ENCODE results near the gene UGT1A9.
"Not testable (repeated sequence)": the region's sequence is repeated elsewhere in the genome, so short reads cannot be mapped to it uniquely, and the experiment has no call there.

UGT1A9 gene

GRCh38 chr2:233639860-233640259 lies 31.8 kb upstream of the UGT1A9 start:
- Histone ChIP-seq H3K27ac (ENCODE audit: low read length) (no peak overlapping the region), H3K79me2 (ENCODE audit: insufficient read depth, low read length) (no peaks in the 10 kb centered on the region), H3K4me1 (ENCODE audit: insufficient read depth, low read length) (no peaks in the 10 kb centered on the region), H3K4me3 (ENCODE audit: low read depth in 1 of 2, low read length in 2 of 2) (no peak overlapping the region), H4K20me1 (ENCODE audit: insufficient read depth, low read length) (no peaks in the 10 kb centered on the region), H3K9ac (ENCODE audit: low read depth, low read length) (no peak overlapping the region), H3K9me3 (ENCODE audit: insufficient read depth, low read length, severe bottlenecking) (peaks cover 3% of the 10 kb centered on the region), H3K4me2 (ENCODE audit: insufficient read depth, low read length) (no peak overlapping the region), H2AFZ (ENCODE audit: low read depth, low read length) (no peak overlapping the region), H3K27me3 (ENCODE audit: insufficient read depth, low read length, poor library complexity) (peaks cover 3% of the 10 kb centered on the region), H3K36me3 (ENCODE audit: insufficient read depth, low read length) (no peaks in the 10 kb centered on the region)
- DNase-seq (no peak), ATAC-seq (ENCODE audit: insufficient read depth, low read depth) (peak; percentile 37; the same call in 1 of the 3 replicates)
- TF ChIP-seq CTCF (IDR thresholded peaks at IDR 0.05; ENCODE audit: borderline replicate concordance, extremely low read depth, low read length, poor library complexity, severe bottlenecking) (no peak), EZH2 (IDR thresholded peaks at IDR 0.05; ENCODE audit: borderline replicate concordance, low read depth, low read length, severe bottlenecking) (no peak)

GRCh38 chr2:233643128-233643527 lies 28.6 kb upstream of the UGT1A9 start:
- TF ChIP-seq EZH2 (IDR thresholded peaks at IDR 0.05; ENCODE audit: borderline replicate concordance, low read depth, low read length, severe bottlenecking) (no peak), CTCF (IDR thresholded peaks at IDR 0.05; ENCODE audit: borderline replicate concordance, extremely low read depth, low read length, poor library complexity, severe bottlenecking) (peak; percentile 43)
- Histone ChIP-seq H3K4me2 (ENCODE audit: insufficient read depth, low read length) (no peak overlapping the region), H3K79me2 (ENCODE audit: insufficient read depth, low read length) (no peaks in the 10 kb centered on the region), H2AFZ (ENCODE audit: low read depth, low read length) (no peak overlapping the region), H3K27me3 (ENCODE audit: insufficient read depth, low read length, poor library complexity) (peaks cover 3% of the 10 kb centered on the region), H3K4me1 (ENCODE audit: insufficient read depth, low read length) (no peaks in the 10 kb centered on the region), H3K27ac (ENCODE audit: low read length) (no peak overlapping the region), H3K36me3 (ENCODE audit: insufficient read depth, low read length) (no peaks in the 10 kb centered on the region), H4K20me1 (ENCODE audit: insufficient read depth, low read length) (no peaks in the 10 kb centered on the region), H3K4me3 (ENCODE audit: low read depth in 1 of 2, low read length in 2 of 2) (no peak overlapping the region), H3K9me3 (ENCODE audit: insufficient read depth, low read length, severe bottlenecking) (peaks cover 5% of the 10 kb centered on the region), H3K9ac (ENCODE audit: low read depth, low read length) (no peak overlapping the region)
- DNase-seq (peak; percentile 11), ATAC-seq (ENCODE audit: insufficient read depth, low read depth) (no peak)

GRCh38 chr2:233646033-233646432 lies 25.7 kb upstream of the UGT1A9 start:
- H3K36me3 ChIP-seq (ENCODE audit: insufficient read depth, low read length); H3K27ac ChIP-seq (ENCODE audit: low read length); H3K9me3 ChIP-seq (ENCODE audit: insufficient read depth, low read length, severe bottlenecking); H2AFZ ChIP-seq (ENCODE audit: low read depth, low read length); ATAC-seq (ENCODE audit: insufficient read depth, low read depth); H3K9ac ChIP-seq (ENCODE audit: low read depth, low read length); DNase-seq; H3K27me3 ChIP-seq (ENCODE audit: insufficient read depth, low read length, poor library complexity); H4K20me1 ChIP-seq (ENCODE audit: insufficient read depth, low read length); H3K4me2 ChIP-seq (ENCODE audit: insufficient read depth, low read length); H3K4me1 ChIP-seq (ENCODE audit: insufficient read depth, low read length); H3K79me2 ChIP-seq (ENCODE audit: insufficient read depth, low read length); H3K4me3 ChIP-seq (ENCODE audit: low read depth in 1 of 2, low read length in 2 of 2): not testable (repeated sequence)

GRCh38 chr2:233650981-233651380 lies 20.7 kb upstream of the UGT1A9 start:
- no peak for TF ChIP-seq EZH2 (IDR thresholded peaks at IDR 0.05; ENCODE audit: borderline replicate concordance, low read depth, low read length, severe bottlenecking)
- no peak for TF ChIP-seq CTCF (IDR thresholded peaks at IDR 0.05; ENCODE audit: borderline replicate concordance, extremely low read depth, low read length, poor library complexity, severe bottlenecking)
- Histone ChIP-seq H3K4me1 (ENCODE audit: insufficient read depth, low read length) (no peaks in the 10 kb centered on the region), H3K27me3 (ENCODE audit: insufficient read depth, low read length, poor library complexity) (no peaks in the 10 kb centered on the region), H3K4me2 (ENCODE audit: insufficient read depth, low read length) (no peak overlapping the region), H3K9me3 (ENCODE audit: insufficient read depth, low read length, severe bottlenecking) (peaks cover 2% of the 10 kb centered on the region), H3K36me3 (ENCODE audit: insufficient read depth, low read length) (no peaks in the 10 kb centered on the region), H4K20me1 (ENCODE audit: insufficient read depth, low read length) (no peaks in the 10 kb centered on the region), H3K9ac (ENCODE audit: low read depth, low read length) (no peak overlapping the region), H3K4me3 (ENCODE audit: low read depth in 1 of 2, low read length in 2 of 2) (no peak overlapping the region), H2AFZ (ENCODE audit: low read depth, low read length) (no peak overlapping the region), H3K27ac (ENCODE audit: low read length) (no peak overlapping the region), H3K79me2 (ENCODE audit: insufficient read depth, low read length) (no peaks in the 10 kb centered on the region)
- DNase-seq (no peak), ATAC-seq (ENCODE audit: insufficient read depth, low read depth) (no peak)

Data from DND-41 (cell line).